Stimulated activated CD8-positive, alpha-beta memory T cell treated with anti-CD3 and anti-CD28 coated beads, Interleukin-12 subunit alpha, Interleukin-12 subunit beta, amount 100 ng/mL, for 24 hours (primary cell): Measurements from ENCODE around the gene GBP6.
"Not testable (repeated sequence)": the region's sequence is repeated elsewhere in the genome, so short reads cannot be mapped to it uniquely, and the experiment has no call there.

Experiments used
- DNase-seq: peaks from one replicate; pipeline ENCODE4 v3.0.0-alpha.2; 2020; ENCODE audit errors: extremely low read depth

GBP6 gene, protein sequence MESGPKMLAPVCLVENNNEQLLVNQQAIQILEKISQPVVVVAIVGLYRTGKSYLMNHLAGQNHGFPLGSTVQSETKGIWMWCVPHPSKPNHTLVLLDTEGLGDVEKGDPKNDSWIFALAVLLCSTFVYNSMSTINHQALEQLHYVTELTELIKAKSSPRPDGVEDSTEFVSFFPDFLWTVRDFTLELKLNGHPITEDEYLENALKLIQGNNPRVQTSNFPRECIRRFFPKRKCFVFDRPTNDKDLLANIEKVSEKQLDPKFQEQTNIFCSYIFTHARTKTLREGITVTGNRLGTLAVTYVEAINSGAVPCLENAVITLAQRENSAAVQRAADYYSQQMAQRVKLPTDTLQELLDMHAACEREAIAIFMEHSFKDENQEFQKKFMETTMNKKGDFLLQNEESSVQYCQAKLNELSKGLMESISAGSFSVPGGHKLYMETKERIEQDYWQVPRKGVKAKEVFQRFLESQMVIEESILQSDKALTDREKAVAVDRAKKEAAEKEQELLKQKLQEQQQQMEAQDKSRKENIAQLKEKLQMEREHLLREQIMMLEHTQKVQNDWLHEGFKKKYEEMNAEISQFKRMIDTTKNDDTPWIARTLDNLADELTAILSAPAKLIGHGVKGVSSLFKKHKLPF

DNA sequence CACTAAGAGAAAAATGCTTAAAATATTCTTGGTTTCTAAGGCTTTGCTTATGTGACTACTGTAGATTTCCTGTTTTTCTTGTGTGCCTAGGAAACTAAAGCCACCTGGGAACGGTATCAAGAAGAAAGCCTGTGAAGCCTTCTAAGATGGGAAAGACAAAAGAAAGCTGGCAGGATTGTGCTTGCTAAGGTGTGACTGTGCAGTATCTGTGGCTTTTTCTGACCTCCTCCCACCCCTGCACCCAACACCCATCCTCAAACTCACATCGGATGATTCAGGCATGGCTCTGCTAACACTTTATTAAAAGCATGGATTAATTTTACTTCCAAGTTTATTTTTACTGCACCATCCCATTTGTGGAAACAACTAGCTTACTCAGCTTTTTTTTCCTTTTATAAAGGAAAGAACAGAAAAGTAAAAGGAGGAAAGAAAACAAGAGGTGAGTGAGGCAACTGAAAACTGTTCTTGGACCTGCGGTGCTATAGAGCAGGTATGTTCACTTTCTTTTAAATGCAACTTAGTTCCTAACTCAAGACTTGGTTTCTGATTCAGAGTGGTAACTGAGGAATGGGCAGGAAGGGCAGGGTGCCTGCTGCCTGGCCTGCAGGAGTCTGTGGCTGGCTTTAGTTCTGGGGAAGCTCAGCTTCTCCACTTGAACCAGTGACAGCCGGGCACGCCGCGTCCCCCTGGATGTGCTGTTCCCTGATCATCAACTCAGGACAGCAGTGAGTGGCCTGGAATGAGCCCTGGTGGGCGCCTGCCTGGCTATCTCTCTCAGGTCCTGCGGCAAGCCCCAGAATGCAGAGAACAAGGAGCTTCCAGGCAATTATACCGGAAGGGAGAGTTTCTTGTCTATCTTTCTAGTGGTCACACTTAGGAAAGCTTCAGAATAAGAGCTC is at the start of gene GBP6:
Gene GBP6 (plus strand): TSS at position 422 of the 899 bp plus-strand sequence. CDS start 4,493 bp downstream, outside the sequence.
- DNase-seq, result no peak

GRCh38 chr1:89322402-89322801 is 41.5 kb upstream of the GBP6 start:
- DNase-seq, result no peak

GRCh38 chr1:89331890-89332289 is 32.0 kb upstream of the GBP6 start:
- DNase-seq, result no peak

- DNase-seq, result no peak
Measured at GRCh38 chr1:89332461-89332860, 31.4 kb upstream of the GBP6 start.

- no peak for DNase-seq
Measured at GRCh38 chr1:89335486-89335885, 28.4 kb upstream of the GBP6 start.

GRCh38 chr1:89337903-89338302 is 26.0 kb upstream of the GBP6 start:
- DNase-seq, result no peak

- no peak for DNase-seq
Measured at GRCh38 chr1:89339039-89339438, 24.8 kb upstream of the GBP6 start.

DNA sequence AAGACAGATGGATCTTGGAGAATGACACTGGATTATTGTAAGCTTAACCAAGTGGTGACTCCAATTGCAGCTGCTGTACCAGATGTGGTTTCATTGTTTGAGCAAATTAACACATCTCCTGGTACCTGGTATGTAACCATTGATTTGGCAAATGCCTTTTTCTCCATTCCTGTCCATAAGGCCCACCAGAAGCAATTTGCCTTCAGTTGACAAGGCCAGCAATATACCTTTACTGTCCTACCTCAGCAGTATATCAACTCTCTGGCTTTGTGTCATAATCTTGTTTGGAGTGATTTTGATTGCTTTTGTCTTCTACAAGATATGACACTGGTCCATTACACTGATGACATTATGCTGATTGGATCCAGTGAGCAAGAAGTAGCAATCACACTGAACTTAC is 18.4 kb upstream of the GBP6 start:
- not testable (repeated sequence) for DNase-seq

DNA sequence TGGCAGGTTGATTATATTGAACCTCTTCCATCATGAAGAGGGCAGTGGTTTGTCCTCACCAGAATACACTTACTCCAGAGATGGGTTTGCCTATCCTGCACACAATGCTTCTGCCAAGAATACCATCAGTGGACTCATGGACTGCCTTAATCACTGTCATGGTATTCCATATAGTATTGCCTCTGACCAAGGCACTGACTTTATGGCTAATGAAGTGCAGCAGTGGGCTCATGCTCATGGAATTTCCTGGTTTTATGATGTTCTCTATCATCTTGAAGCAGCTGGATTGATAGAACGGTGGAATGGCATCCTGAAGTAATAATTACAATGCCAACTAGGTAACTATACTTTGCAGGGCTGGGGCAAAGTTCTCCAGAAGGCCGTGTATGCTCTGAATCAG is 16.6 kb upstream of the GBP6 start:
- no peak for DNase-seq

DNA sequence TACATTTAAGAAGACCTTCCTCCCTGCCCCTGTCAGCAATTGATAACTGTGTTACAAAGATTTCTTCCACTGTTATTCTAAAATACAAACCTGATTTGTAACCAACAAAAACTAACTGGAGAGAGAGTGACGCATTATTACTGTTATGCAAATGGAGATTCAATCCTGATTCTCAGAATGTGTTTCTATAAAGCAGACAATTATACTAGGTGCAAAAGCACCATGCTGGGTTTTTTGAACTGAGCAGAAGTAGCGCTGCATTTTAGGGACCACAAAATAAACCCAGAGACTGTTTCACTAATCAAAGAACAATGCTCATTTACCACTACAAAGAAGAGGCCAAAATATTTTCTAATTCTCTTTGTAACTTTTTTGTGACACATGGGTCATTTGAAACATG is 13.6 kb upstream of the GBP6 start:
- DNase-seq, result no peak

DNA sequence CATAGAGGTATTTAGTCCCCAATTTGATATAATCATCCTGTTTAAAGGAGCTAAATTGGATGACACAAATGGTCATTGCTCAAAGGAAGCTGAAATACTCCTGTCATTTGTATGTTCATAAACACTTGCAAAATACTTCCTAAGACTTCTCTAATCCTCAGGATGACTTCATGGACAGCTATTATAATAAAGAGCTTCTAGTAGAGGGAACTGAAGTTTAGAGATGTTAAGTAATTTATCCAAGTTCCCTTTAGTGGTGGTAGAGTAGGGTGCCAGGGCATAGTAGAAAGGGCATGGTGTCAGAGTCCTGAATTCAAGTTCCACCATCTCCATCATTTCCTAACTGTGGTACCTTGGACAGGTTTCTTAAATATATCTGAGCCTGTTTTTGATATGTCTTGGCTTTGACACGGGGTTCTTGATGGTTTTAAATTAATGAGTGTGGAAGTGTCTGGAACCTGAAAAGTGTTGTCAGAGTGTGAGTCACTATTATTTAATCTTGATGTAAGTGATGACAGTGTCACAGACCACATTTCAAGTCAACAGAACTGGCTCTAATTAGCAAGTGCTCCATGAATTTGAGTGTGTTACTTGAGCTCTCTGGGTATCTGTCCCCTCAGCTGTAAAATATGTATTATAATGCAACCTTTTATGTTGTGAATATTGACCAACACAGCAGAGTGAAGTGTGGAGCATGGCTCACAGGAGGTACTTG is 12.1 kb upstream of the GBP6 start:
- no peak for DNase-seq

DNA sequence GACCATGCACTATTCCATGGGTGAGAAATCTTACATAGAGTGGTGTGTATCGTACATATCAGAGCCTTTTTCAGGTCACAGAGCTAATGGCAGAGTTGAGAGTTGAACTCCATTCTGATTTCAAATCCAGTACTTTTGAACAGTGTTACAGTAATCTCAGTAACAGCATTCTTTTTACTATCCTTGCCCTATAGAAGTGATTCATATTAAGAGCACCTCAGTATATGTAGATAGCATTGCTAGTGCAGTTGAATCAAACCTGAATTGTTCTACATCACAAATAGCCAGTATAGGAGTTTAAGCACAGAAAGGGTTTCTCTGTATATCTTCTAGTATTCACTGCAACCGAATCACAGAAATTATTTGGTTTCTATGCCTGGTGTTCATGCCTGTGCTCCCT is 11.4 kb upstream of the GBP6 start:
- DNase-seq, result no peak

DNA sequence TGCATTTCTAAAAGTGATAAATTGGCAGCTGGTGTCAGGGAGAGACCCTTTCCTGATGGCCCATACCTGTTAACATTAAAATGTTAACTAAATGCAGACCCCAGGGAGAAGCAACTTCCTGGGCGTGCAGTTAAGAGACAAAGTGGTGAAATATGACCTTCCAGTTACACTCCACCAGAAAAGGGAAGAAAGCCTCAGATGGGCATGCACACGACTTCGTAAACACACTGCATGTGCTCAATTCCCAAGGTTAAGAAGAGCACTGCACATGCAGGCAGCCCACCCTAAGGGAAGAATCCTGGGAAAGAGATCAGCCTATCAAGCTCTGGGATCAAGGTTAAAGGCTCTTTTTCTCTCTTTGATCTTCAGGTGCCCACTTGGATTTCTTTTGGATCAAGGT is 9.7 kb upstream of the GBP6 start:
- DNase-seq, result no peak

DNA sequence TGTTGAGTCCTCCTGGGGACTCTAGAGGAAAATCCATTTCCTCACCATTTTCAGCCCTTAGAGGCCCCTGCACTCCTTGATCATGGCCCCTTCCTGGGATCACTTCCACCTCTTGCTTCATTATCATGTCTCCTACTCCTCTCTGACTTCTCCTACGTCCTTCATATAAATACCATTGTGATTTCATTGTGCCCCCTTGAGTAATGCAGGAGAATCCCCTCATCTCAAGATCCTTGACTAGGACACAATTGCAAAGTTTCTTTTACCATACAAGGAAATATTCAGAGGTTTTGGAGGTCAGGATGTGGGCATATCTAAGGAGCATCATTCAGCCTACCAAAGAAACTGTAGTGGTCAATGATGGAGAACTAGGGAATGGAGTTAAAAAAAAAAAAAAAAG is 8.8 kb upstream of the GBP6 start:
- no peak for DNase-seq

DNA sequence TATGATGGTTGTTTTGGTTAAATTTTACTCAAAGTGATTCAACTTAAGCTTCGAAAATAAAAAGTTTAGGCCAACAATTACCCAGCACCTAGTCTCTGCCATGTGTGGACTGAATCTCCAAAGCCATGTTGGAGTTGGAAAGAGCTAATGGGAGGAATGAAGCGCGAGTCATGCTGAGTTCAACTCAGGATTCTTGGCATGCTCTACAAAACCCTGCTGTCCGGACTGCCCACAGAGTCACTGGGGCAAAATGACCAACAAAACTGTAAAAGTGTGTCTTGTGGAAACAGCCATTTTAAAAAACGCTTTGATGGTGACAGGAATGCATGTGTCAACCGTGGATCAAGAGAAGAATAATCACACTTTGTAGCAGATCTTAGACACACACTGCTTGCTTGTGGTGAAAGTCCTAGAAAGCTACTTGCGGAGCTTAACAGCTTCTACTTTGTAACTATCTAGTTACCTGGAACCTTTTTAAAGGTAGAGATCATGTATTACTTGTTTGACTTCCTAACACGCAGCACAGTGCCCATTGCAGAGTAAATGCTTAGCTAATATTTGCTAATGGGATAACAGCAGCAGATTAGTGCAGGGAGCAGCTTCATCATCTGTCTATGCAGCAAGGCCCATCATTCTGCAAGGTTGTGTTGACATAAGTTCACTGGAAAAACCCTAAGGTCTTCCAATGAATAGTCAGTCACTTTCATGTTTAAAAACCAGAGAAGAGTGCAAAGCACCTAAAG is 7.0 kb upstream of the GBP6 start:
- DNase-seq, result no peak

GRCh38 chr1:89358287-89358893 is 5.5 kb upstream of the GBP6 start:
- DNase-seq, result peak; percentile 53

DNA sequence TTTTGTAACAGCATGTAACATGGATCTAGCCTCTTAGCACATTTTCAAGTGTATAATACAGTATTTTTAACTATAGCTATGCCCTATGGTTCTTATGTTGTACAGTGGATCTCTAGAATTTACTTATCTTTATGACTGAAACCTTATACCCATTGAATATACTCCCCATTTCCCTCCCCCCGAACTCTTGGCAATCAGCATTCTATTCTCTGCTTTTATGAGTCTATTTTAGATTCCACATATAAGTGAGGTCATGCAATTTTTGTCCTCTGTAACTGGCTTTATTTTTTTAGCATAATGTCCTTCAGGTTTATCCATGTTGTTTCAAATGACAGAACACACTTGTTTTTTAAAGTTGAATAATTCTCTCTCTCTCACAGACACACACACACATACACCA is 3.1 kb upstream of the GBP6 start:
- no peak for DNase-seq

DNA sequence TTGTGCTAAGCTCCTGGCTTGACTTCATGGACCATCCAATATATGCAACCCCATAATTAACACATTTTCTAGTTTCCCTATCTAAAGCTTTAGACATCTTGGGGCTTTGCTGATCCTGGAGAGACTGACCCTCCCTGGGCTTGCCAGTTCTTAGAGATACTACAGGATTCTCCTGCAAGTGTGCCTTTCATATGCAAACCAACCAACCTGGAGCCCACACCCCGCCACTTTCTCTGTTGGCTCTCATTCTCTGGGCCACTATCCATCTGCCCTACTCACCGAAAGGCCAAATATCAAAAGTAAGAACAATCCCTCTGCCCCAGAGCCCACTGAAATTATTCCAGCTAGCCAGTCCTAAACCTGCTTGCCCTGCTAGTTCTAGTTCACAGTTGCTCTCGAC is 2.2 kb upstream of the GBP6 start:
- DNase-seq, result no peak

DNA sequence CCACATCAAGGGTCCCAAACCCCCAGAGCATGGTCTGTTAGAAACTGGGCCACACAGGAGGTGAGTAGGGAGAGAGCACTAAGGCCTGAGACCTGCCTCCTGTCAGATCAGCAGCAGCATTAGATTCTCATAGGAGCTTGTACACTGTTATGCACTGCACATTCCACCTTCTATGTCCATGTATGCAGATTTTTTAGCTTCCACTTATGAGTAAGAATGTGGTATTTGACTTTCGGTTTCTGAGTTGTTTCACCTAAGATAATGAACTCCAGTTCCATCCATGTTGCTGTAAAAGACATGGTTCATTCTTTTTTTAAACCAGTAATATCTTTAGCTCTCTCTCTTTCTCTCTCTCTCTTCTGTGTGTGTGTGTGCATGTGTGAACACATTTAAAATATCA is 663 bp upstream of the GBP6 start:
- DNase-seq, result no peak

DNA sequence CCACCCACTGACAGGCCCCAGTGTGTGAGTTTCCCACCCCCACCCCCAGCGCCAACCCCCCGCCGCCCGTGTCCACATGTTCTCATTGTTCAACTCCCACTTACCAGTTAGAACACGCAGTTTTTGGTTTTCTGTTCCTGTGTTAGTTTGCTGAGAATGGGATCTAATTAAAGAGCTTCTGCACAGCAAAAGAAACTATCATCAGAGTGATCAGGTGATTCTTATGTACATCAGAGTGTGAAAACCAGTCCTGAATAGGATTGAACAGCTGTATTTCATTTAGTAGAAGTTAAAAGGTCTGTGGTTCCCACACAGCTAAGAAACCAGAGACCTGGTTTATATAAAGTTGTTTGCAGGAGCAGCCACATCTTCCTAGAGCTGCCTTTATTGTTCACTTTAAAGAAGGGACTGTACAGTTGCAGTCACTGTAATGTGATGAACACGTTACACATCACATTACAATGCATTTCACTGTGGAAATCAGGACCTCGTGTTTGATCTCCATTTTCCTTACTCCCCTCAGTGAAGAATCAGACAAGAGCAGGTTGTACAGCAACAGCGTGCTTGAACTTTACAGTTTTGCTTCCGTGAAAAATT is 1.2 kb downstream of the GBP6 start:
- DNase-seq, result no peak
